Karpas-422 (cell line): ENCODE results near the gene ASF1B. TPM values are rescaled to one million over a fixed set of nuclear protein-coding genes. Genes with fewer than 3 reads are reported as not detected.

ENCODE experiments used
- DNase-seq: peaks from one replicate; pipeline ENCODE4 v3.0.0-alpha.2; 2015
- H2AFZ ChIP-seq: fragments of 200-600 bp; sonication (generic); 2 replicates; pipeline ENCODE4 v1.6.1; 2014; ENCODE audit warnings: antibody characterized with exemption, low read length, mixed read lengths
- H3K27ac ChIP-seq: fragments of 200-600 bp; sonication (generic); 2 replicates; pipeline ENCODE4 v1.5.1; 2014; ENCODE audit warnings: mild to moderate bottlenecking, low read length, moderate library complexity
- H3K27me3 ChIP-seq: fragments of 200-600 bp; sonication (generic); 2 replicates; pipeline ENCODE4 v1.6.1; 2014; ENCODE audit warnings: low read length, mixed read lengths
- H3K36me3 ChIP-seq: fragments of 200-600 bp; sonication (generic); 2 replicates; pipeline ENCODE4 v1.6.1; 2014; ENCODE audit warnings: low read length, mixed read lengths; ENCODE audit not compliant: insufficient read depth
- H3K4me1 ChIP-seq: fragments of 200-600 bp; sonication (generic); 2 replicates; pipeline ENCODE4 v1.6.1; 2014; ENCODE audit warnings: mild to moderate bottlenecking, low read length, mixed read lengths
- H3K4me2 ChIP-seq: fragments of 200-600 bp; sonication (generic); 2 replicates; pipeline ENCODE4 v1.6.1; 2014; ENCODE audit warnings: low read length, low read depth, mild to moderate bottlenecking; ENCODE audit not compliant: poor library complexity, severe bottlenecking
- H3K4me3 ChIP-seq: fragments of 200-600 bp; sonication (generic); 2 replicates; pipeline ENCODE4 v1.5.1; 2014; ENCODE audit warnings: mild to moderate bottlenecking, antibody characterized with exemption, low read length, mixed read lengths
- H3K79me2 ChIP-seq: fragments of 200-600 bp; sonication (generic); 2 replicates; pipeline ENCODE4 v1.6.1; 2014; ENCODE audit warnings: mild to moderate bottlenecking, low read length, mixed read lengths
- H3K9ac ChIP-seq: fragments of 200-600 bp; sonication (generic); 2 replicates; pipeline ENCODE4 v1.6.0; 2014; ENCODE audit warnings: low read length
- H3K9me2 ChIP-seq: fragments of 200-600 bp; sonication (generic), shearing (Covaris generic); replicated peaks from 2 replicates; pipeline ENCODE4 v1.6.0; 2014; ENCODE audit warnings: mild to moderate bottlenecking, low read length, moderate library complexity; ENCODE audit not compliant: insufficient read depth
- H3K9me3 ChIP-seq: fragments of 300-700, 200-600 bp; sonication (generic); 2 replicates; pipeline ENCODE4 v1.6.1; 2014; ENCODE audit warnings: low read length, mixed read lengths
- H4K20me1 ChIP-seq: fragments of 200-600 bp; sonication (generic); 2 replicates; pipeline ENCODE4 v1.6.1; 2014; ENCODE audit warnings: mild to moderate bottlenecking, antibody characterized with exemption, low read length, low read depth; ENCODE audit not compliant: insufficient read depth
- total RNA-seq: library from RNA; depleted of rRNA; stranded (reverse); fragments of >200 nt; shearing (Covaris generic); gene quantifications from 2 replicates; pipeline ENCODE4 v1.2.3, GENCODE V29; 2014; ENCODE audit warnings: low replicate concordance

Gene ASF1B
- total RNA-seq, 1 experiment from 2014 or later, result 34.9 TPM

GRCh38 chr19:14096272-14096992 lies 40.0 kb downstream of the ASF1B start:
- Histone ChIP-seq H3K9me3 (peaks cover 4% of the 10 kb centered on the region; the same call in 1 of the 2 replicates), H2AFZ (no peak overlapping the region), H3K4me3 (no peak overlapping the region), H3K27me3 (no peaks in the 10 kb centered on the region), H3K36me3 (no peaks in the 10 kb centered on the region; the same call in 1 of the 2 replicates), H4K20me1 (no peaks in the 10 kb centered on the region), H3K79me2 (no peaks in the 10 kb centered on the region), H3K27ac (no peak overlapping the region), H3K4me1 (peaks cover 9% of the 10 kb centered on the region), H3K9me2 (no peaks in the 10 kb centered on the region), H3K9ac (no peak overlapping the region), H3K4me2 (no peak overlapping the region)
- peak; percentile 41 for DNase-seq

GRCh38 chr19:14094854-14095253 lies 41.5 kb downstream of the ASF1B start:
- Histone ChIP-seq H3K4me2 (no peak overlapping the region), H3K4me3 (no peak overlapping the region), H3K4me1 (peaks cover 11% of the 10 kb centered on the region), H3K9me3 (peaks cover 4% of the 10 kb centered on the region; the same call in 1 of the 2 replicates), H3K36me3 (no peaks in the 10 kb centered on the region; the same call in 1 of the 2 replicates), H2AFZ (no peak overlapping the region), H3K27me3 (no peaks in the 10 kb centered on the region), H4K20me1 (no peaks in the 10 kb centered on the region), H3K79me2 (no peaks in the 10 kb centered on the region), H3K27ac (no peak overlapping the region), H3K9ac (no peak overlapping the region), H3K9me2 (no peaks in the 10 kb centered on the region)
- no peak for DNase-seq

DNA sequence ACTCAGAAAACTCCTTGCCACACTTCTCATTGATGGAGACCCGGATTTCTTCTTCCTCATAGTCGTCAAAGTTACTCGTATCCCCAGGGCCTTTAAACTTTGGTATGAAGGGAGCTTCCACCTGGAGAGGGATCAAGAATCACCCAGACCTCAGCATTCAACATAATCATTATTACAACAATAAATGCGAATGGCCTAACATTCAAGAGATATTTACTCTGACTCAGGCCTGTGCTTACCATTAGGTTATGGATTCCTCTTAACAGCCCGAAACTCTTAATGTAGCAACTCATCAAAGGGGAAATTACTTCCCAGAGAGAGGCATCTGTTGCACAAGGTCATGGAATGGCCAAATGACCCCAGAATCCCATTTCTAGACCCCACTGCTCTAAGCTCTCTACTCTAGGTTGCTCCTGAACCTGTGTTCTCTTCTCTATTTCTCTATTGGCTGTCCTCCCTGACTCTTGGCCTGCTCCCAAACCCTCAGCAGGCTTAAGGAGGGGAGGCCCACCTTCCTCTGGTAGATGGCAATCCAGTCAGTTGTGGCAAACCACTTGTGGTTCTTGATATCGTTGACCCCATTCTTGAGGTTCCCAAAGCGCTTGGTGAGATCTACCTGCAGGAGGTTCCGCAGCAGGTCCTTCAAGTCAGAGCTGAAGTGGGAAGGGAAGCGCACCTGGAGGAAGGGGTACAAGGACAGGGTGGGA lies 43.1 kb downstream of the ASF1B start:
- peaks cover 12% of the 10 kb centered on the region for H3K79me2 ChIP-seq
- no peak overlapping the region for H3K27ac ChIP-seq
- no peaks in the 10 kb centered on the region for H3K27me3 ChIP-seq
- no peaks in the 10 kb centered on the region for H3K9me2 ChIP-seq
- H3K4me3 ChIP-seq, result no peak overlapping the region
- peaks cover 20% of the 10 kb centered on the region for H3K4me1 ChIP-seq
- H3K4me2 ChIP-seq, result no peak overlapping the region
- peaks cover 4% of the 10 kb centered on the region; the same call in 1 of the 2 replicates for H3K9me3 ChIP-seq
- no peak overlapping the region for H2AFZ ChIP-seq
- H4K20me1 ChIP-seq, result no peaks in the 10 kb centered on the region
- DNase-seq, result peak; percentile 40
- no peak overlapping the region for H3K9ac ChIP-seq
- H3K36me3 ChIP-seq, result peaks cover 5% of the 10 kb centered on the region

- H3K9ac ChIP-seq, result peak overlapping the region; percentile 94
- peaks cover 7% of the 10 kb centered on the region for H3K36me3 ChIP-seq
- peaks cover 4% of the 10 kb centered on the region; the same call in 1 of the 2 replicates for H3K9me3 ChIP-seq
- H3K4me1 ChIP-seq, result peaks cover 20% of the 10 kb centered on the region
- H3K27ac ChIP-seq, result peak overlapping the region; percentile 80
- peak overlapping the region; percentile 81; the same call in 1 of the 2 replicates for H2AFZ ChIP-seq
- peak overlapping the region; percentile 100 for H3K4me2 ChIP-seq
- peaks cover 14% of the 10 kb centered on the region for H3K79me2 ChIP-seq
- no peaks in the 10 kb centered on the region for H4K20me1 ChIP-seq
- DNase-seq, result peak; percentile 73
- no peaks in the 10 kb centered on the region for H3K9me2 ChIP-seq
- peak overlapping the region; percentile 98 for H3K4me3 ChIP-seq
- no peaks in the 10 kb centered on the region for H3K27me3 ChIP-seq
Observed at GRCh38 chr19:14091813-14092462, 44.5 kb downstream of the ASF1B start.

DNA sequence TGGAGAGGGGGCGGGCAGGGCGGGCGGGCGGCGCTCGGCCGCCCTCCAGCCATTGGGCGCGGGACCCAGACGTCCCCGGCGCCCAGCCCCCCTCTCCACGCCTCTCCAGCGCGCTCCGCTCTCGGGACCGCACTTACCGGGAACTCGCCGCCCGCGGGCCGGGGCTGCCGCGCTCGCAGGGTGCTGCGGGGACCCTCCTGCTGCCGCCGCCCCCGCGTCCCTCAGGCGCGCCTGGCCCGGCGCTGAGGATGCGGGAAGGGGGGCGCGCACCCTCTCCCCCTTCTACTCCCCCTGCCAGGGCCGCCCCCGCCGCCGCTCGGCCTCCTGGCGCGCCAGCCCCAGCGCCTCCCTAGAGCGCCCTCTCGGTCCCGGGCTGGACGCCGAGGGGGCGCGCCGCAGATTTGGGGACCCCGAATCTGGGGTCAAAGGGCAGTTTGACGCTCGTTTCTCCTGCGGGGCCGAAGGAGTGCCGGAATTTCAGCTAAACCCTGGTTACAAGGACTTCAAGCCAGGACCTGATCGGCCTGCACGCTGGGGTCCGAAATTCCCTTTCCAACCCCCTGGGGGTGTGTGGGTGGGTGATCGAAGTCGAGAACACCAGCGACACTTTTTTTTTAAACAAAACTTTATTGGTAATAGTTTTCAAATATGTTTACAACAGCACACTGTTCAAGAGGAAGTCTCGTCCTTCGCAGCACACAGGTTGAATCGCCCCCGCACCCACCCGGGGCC lies 45.1 kb downstream of the ASF1B start:
- peaks cover 4% of the 10 kb centered on the region; the same call in 1 of the 2 replicates for H3K9me3 ChIP-seq
- peak overlapping the region; percentile 80 for H3K27ac ChIP-seq
- peaks cover 14% of the 10 kb centered on the region for H3K79me2 ChIP-seq
- H3K9ac ChIP-seq, result peak overlapping the region; percentile 94
- peak overlapping the region; percentile 98 for H3K4me3 ChIP-seq
- no peaks in the 10 kb centered on the region for H4K20me1 ChIP-seq
- no peaks in the 10 kb centered on the region for H3K27me3 ChIP-seq
- no peaks in the 10 kb centered on the region for H3K9me2 ChIP-seq
- H3K36me3 ChIP-seq, result peaks cover 7% of the 10 kb centered on the region
- H2AFZ ChIP-seq, result peak overlapping the region; percentile 81; the same call in 1 of the 2 replicates
- DNase-seq, result peak; percentile 80
- peaks cover 20% of the 10 kb centered on the region for H3K4me1 ChIP-seq
- peak overlapping the region; percentile 100 for H3K4me2 ChIP-seq

GRCh38 chr19:14090509-14091080 lies 45.8 kb downstream of the ASF1B start, which contains the start of gene SAMD1:
TSS of gene SAMD1 (minus strand) at chr19:14090751.
- H3K36me3 ChIP-seq, result peaks cover 7% of the 10 kb centered on the region
- no peaks in the 10 kb centered on the region for H3K27me3 ChIP-seq
- H3K79me2 ChIP-seq, result peaks cover 14% of the 10 kb centered on the region
- H2AFZ ChIP-seq, result peak within 1 kb of the TSS; percentile 81; the same call in 1 of the 2 replicates
- H4K20me1 ChIP-seq, result no peaks in the 10 kb centered on the region
- peaks cover 4% of the 10 kb centered on the region; the same call in 1 of the 2 replicates for H3K9me3 ChIP-seq
- H3K4me2 ChIP-seq, result peak within 1 kb of the TSS; percentile 100
- H3K9ac ChIP-seq, result peak within 1 kb of the TSS; percentile 94
- peaks cover 20% of the 10 kb centered on the region for H3K4me1 ChIP-seq
- H3K4me3 ChIP-seq, result peak within 1 kb of the TSS; percentile 98
- peak; percentile 96 for DNase-seq
- peak within 1 kb of the TSS; percentile 80 for H3K27ac ChIP-seq
- no peaks in the 10 kb centered on the region for H3K9me2 ChIP-seq

DNA sequence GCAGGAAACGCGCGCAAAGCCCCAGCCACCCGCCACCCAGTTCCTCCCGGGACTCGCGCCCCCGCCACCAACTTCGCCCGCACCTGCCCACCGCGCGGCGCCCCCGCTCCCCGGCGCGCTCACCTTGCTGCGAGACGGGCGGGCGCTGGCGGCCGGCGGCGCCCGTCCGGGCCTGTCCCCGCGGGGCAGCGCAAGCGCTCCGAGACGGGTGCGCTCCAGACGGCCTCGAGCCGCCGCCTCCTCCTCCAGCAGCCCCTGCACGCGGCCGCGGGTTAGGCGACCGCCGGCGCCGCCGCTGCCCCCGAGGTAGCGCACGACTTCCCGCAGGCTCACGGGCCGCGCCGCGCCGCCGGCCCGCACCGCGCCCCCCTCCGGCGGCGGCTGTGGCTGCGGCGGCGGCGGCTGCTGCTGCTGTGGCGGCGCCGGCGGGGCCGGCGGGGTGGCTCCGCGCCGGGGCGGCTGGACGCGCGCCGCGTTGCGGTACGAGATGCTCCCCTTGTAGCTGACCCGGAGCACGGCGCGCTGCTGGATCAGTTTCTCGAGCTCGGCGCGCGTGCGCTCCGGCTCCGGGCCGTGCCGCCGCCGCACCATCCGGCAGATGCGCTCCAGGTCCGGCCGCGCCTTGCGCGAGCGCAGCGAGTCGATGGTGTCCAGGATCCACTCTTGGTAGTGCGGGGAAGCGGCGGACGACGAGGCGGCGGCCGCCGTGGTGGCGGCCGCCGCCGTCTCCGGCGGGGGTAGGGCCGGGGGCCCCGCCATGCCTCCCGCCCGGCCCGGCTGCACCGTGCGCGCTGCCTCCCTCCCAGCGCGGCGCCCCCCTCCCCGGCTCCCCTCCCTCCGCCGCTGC lies 46.5 kb downstream of the ASF1B start:
- no peaks in the 10 kb centered on the region for H4K20me1 ChIP-seq
- no peak overlapping the region for H2AFZ ChIP-seq
- H3K9me3 ChIP-seq, result peaks cover 4% of the 10 kb centered on the region; the same call in 1 of the 2 replicates
- H3K4me3 ChIP-seq, result peak overlapping the region; percentile 79
- H3K27me3 ChIP-seq, result no peaks in the 10 kb centered on the region
- H3K4me1 ChIP-seq, result peaks cover 20% of the 10 kb centered on the region
- H3K9ac ChIP-seq, result peak overlapping the region; percentile 74
- no peaks in the 10 kb centered on the region for H3K9me2 ChIP-seq
- DNase-seq, result peak; percentile 77
- peak overlapping the region; percentile 60; the same call in 1 of the 2 replicates for H3K27ac ChIP-seq
- H3K36me3 ChIP-seq, result peaks cover 7% of the 10 kb centered on the region
- peaks cover 14% of the 10 kb centered on the region for H3K79me2 ChIP-seq
- peak overlapping the region; percentile 86 for H3K4me2 ChIP-seq
